GM12878 (cell line): ENCODE measurements around the gene NOL4L. TPM values are rescaled to one million over a fixed set of nuclear protein-coding genes. Genes with fewer than 3 reads are reported as not detected.

Experiments
- ATAC-seq: fragments of 200-7000 bp; cut with Tn5 transposase; 3 replicates; pipeline ENCODE4 v1.9.1; 2020; ENCODE audit warnings: mild to moderate bottlenecking, moderate library complexity
- BruUV-seq: library from RNA; stranded (reverse); fragments of 400-500 nt; replicated peaks from 2 replicates; lab custom pipeline; 2021; lab: Mats Ljungman, UMichigan
- CTCF ChIA-PET: fragments of 300-600 bp; sonication (Branson Sonifier 250); formaldehyde crosslinking; extraction: SDS; loops from one replicate; lab custom pipeline; 2021; ENCODE audit warnings: inconsistent platforms; lab: Yijun Ruan, JAX
- POLR2A ChIA-PET: fragments of 350-600 bp; formaldehyde crosslinking; extraction: SDS; loops from one replicate; lab custom pipeline; 2021; ENCODE audit warnings: inconsistent platforms; lab: Charles Lee
- RAD21 ChIA-PET: fragments of 300-600 bp; sonication (Branson Sonifier 250); formaldehyde crosslinking; loops from one replicate; lab custom pipeline; 2023; ENCODE audit warnings: antibody characterized with exemption; ENCODE audit not compliant: unreplicated experiment; lab: Charles Lee
- SMC1A ChIA-PET: fragments of 300-600 bp; sonication (Branson Sonifier 250); formaldehyde crosslinking; loops from one replicate; lab custom pipeline; 2023; ENCODE audit not compliant: unreplicated experiment, uncharacterized antibody; lab: Charles Lee
- DNase-seq: peaks from one replicate; pipeline ENCODE4 v3.0.0-alpha.2; 2011; ENCODE audit warnings: low read depth, low spot score
- FAIRE-seq: peaks from 3 replicates; lab custom pipeline; 2011; peaks lifted over from hg19 to GRCh38; lab: Jason Lieb, UNC
- H2AFZ ChIP-seq: 2 replicates; pipeline ENCODE4 v1.6.0; 2011; ENCODE audit warnings: low read depth, low read length, control low read depth; ENCODE audit not compliant: control insufficient read depth
- H3K27ac ChIP-seq: 2 replicates; pipeline ENCODE4 v1.5.1; 2011; ENCODE audit warnings: control low read depth; ENCODE audit not compliant: control insufficient read depth, insufficient read depth
- H3K27me3 ChIP-seq, 2 experiments: replicated peaks in 1 of 2; 2 replicates each; pipeline versions ENCODE4 v1.6.0 to v1.6.1; 2011; ENCODE audit warnings: low read length in 1 of 2; ENCODE audit not compliant: control insufficient read depth in 2 of 2, insufficient read depth in 2 of 2
- H3K36me3 ChIP-seq, 2 experiments: 2 replicates each; pipeline ENCODE4 v1.5.1; 2011; ENCODE audit warnings: low read length in 1 of 2; ENCODE audit not compliant: control insufficient read depth in 2 of 2, insufficient read depth in 2 of 2
- H3K4me1 ChIP-seq: 2 replicates; pipeline ENCODE4 v1.6.1; 2011; ENCODE audit warnings: mild to moderate bottlenecking, low read length, moderate library complexity, mixed read lengths; ENCODE audit not compliant: control insufficient read depth, insufficient read depth
- H3K4me2 ChIP-seq: 2 replicates; pipeline ENCODE4 v1.6.0; 2011; ENCODE audit warnings: control low read depth; ENCODE audit not compliant: control insufficient read depth, insufficient read depth
- H3K4me3 ChIP-seq: fragments of 200-600 bp; sonication (generic); 2 replicates; pipeline ENCODE4 v1.5.1; 2016
- H3K79me2 ChIP-seq: 2 replicates; pipeline ENCODE4 v1.6.0; 2011; ENCODE audit warnings: low read length; ENCODE audit not compliant: control insufficient read depth, insufficient read depth
- H3K9ac ChIP-seq: 2 replicates; pipeline ENCODE4 v1.8.0; 2011; ENCODE audit warnings: low read length, control low read depth, mixed read lengths; ENCODE audit not compliant: control insufficient read depth, insufficient read depth
- H3K9me3 ChIP-seq: replicated peaks from 3 replicates; pipeline ENCODE4 v1.5.1; 2011; ENCODE audit warnings: mild to moderate bottlenecking, low read length; ENCODE audit not compliant: control insufficient read depth, insufficient read depth
- H4K20me1 ChIP-seq: 2 replicates; pipeline ENCODE4 v1.6.0; 2011; ENCODE audit not compliant: control insufficient read depth, insufficient read depth
- ZNF217 ChIP-seq: fragments of 450-650 bp; IDR thresholded peaks from 2 replicates; pipeline ENCODE4 v1.6.1; 2017; ENCODE audit warnings: antibody characterized with exemption, mild to moderate bottlenecking
- ZNF24 ChIP-seq: fragments of 450-650 bp; IDR thresholded peaks from 2 replicates; pipeline ENCODE4 v1.6.1; 2017; ENCODE audit warnings: antibody characterized with exemption, mild to moderate bottlenecking
- WGBS: methylation state at CpG from one replicate; pipeline ENCODE4 v1.1.6; 2016; ENCODE audit warnings: low lambda C conversion rate; ENCODE audit not compliant: insufficient replicate concordance, insufficient coverage; ENCODE audit errors: missing lambda C conversion rate; 5-methylcytosine and 5-hydroxymethylcytosine counted together
- in situ Hi-C: fragments of 300-500 bp; cut with MboI; formaldehyde crosslinking; loops from 9 replicates; pipeline ENCODE4 v1.14.3; 2018; ENCODE audit warnings: mixed read lengths
- intact Hi-C: fragments of 100-400 bp; cut with micrococcal nuclease; formaldehyde crosslinking; loops from one replicate; pipeline ENCODE4 v1.14.2; 2022; ENCODE audit not compliant: unreplicated experiment
- polyA plus RNA-seq, 11 experiments: library from polyadenylated mRNA; depleted of rRNA in 4 of 11; unstranded in 6 of 11; stranded (reverse) in 5 of 11; fragments of >200 nt; fragmentation: Nextera tagmentation in 4 of 11; fragmentation: Illumina TruSeq in 1 of 11; extraction: Ambion mirVana in 4 of 11; extraction: Trizol in 1 of 11; gene quantifications; 1 replicate in 1 of 11; 2 replicates in 10 of 11; pipeline versions ENCODE4 v1.2.1 to v1.2.3, GENCODE V29; 2011 to 2016; ENCODE audit warnings: inconsistent platforms in 2 of 11, missing spikeins in 2 of 11, low read depth in 1 of 11
- total RNA-seq, 4 experiments: library from RNA; depleted of rRNA in 3 of 4; stranded (reverse); fragments of >200 nt in 3 of 4; fragmentation: Illumina TruSeq in 1 of 4; extraction: Trizol in 1 of 4; gene quantifications; 2 replicates each; pipeline versions ENCODE4 v1.2.1 to v1.2.3, GENCODE V29; 2013 to 2021

The NOL4L gene
- total and polyA plus RNA-seq, 10 of the 15 experiments (the other 5 are each of a cell fraction or from before 2014, with no cell fraction given), result 2.3 to 24.0 (median 8.0) TPM

GRCh38 chr20:32541323-32542258, 43.5 kb downstream of the NOL4L start:
- FAIRE-seq, result no peak
- Histone ChIP-seq H3K4me3 (no peak overlapping the region), H3K79me2 (no peaks in the 10 kb centered on the region; the same call in 1 of the 2 replicates), H3K4me1 (peaks cover 21% of the 10 kb centered on the region), H3K9ac (no peak overlapping the region), H3K4me2 (no peak overlapping the region), H3K36me3 (no peaks in the 10 kb centered on the region), H2AFZ (no peak overlapping the region), H3K9me3 (no peaks in the 10 kb centered on the region), H3K27ac (no peak overlapping the region), H3K27me3 (no peaks in the 10 kb centered on the region), H4K20me1 (no peaks in the 10 kb centered on the region)
- intact Hi-C loops, result no loop called here
- ChIA-PET SMC1A (interaction anchor here (1.1 to 11.5 kb wide), 3 partner anchors 18 to 111 kb away, joined by 3 to 107 read pairs (median 3); no protein-coding TSS in a partner anchor), POLR2A (interaction anchor here (0.6 to 1.1 kb wide), 3 partner anchors 9 to 867 kb away, joined by 3 to 5 read pairs (median 3); no protein-coding TSS in a partner anchor), RAD21 (interaction anchor here (0.6 to 3.2 kb wide), 2 partner anchors 22 to 110 kb away, joined by 3 to 16 read pairs; no protein-coding TSS in a partner anchor), CTCF (interaction anchor here (1.0 to 8.6 kb wide), 2 partner anchors 17 to 110 kb away, joined by 5 to 81 read pairs; no protein-coding TSS in a partner anchor)
- in situ Hi-C loops, result no loop called here
- ATAC-seq, result no peak
- DNase-seq, result no peak
- TF ChIP-seq ZNF24, result 0 out of 2 replicates have a peak, but pooled peaks have one; percentile 13
- TF ChIP-seq ZNF217, result no peak
- BruUV-seq, result no TSS peak
- 85% methylated on average over 21 of the region's 21 CpGs for WGBS
